PFSK-1 (cell line): Measurements from ENCODE around the gene KIF1B.

Experiments used
- FOXP2 ChIP-seq: optimal IDR thresholded peaks from 2 replicates; pipeline ENCODE3; 2011; ENCODE audit warnings: borderline replicate concordance, control low read depth, inconsistent platforms; ENCODE audit not compliant: insufficient read depth; ENCODE audit errors: extremely low read length, extremely low read depth
- POLR2AphosphoS5 ChIP-seq: IDR thresholded peaks from 2 replicates; pipeline ENCODE4 v1.6.1; 2012; ENCODE audit warnings: low read depth, mild to moderate bottlenecking, control low read depth, low read length, moderate library complexity
- SIN3A ChIP-seq: IDR thresholded peaks from 2 replicates; pipeline ENCODE4 v1.6.1; 2012; ENCODE audit warnings: mild to moderate bottlenecking, low read length, moderate library complexity, borderline replicate concordance; ENCODE audit not compliant: insufficient read depth
- TAF1 ChIP-seq: IDR thresholded peaks from 2 replicates; pipeline ENCODE4 v1.6.1; 2012; ENCODE audit warnings: low read length, control low read depth, borderline replicate concordance; ENCODE audit not compliant: insufficient read depth
- TF ChIP-seq, protein P1 (sequence below), 2 experiments: IDR thresholded peaks; 2 replicates each; pipeline versions ENCODE4 v1.6.1 to v1.8.0; 2011 to 2012; ENCODE audit warnings: low read depth in 2 of 2, low read length in 2 of 2, control low read depth in 1 of 2, inconsistent platforms in 1 of 2, mild to moderate bottlenecking in 1 of 2, moderate library complexity in 1 of 2; ENCODE audit not compliant: insufficient read depth in 1 of 2

Gene KIF1B

DNA sequence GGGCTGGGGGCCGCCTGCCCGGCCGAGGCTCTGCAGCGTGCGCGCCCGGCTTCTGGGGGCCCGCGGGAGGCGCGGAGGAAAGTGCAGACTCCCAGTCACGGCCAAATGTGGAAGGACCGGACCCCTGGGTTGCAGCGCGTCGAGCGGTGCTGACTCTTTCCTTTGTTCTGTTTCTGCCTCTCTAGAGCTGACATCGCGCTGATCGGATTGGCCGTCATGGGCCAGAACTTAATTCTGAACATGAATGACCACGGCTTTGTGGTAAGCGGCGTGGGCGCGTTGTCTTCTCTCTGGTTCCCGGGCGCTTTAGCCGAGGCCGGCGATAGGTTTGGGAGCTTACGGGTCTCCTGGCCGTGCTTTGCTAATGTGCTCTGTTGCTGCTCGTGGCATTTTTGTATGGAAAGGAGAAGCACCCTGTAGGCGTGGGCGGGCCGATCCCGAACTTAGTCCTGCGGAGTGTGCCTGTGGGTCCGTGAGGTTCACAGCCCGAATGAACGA lies 189.1 kb downstream of the KIF1B start:
- no peak for TF ChIP-seq FOXP2
- TF ChIP-seq SIN3A = no peak; the same call in 1 of the 2 replicates
- no peak for TF ChIP-seq TAF1
- TF ChIP-seq POLR2AphosphoS5 = no peak
- TF ChIP-seq, protein P1, sequence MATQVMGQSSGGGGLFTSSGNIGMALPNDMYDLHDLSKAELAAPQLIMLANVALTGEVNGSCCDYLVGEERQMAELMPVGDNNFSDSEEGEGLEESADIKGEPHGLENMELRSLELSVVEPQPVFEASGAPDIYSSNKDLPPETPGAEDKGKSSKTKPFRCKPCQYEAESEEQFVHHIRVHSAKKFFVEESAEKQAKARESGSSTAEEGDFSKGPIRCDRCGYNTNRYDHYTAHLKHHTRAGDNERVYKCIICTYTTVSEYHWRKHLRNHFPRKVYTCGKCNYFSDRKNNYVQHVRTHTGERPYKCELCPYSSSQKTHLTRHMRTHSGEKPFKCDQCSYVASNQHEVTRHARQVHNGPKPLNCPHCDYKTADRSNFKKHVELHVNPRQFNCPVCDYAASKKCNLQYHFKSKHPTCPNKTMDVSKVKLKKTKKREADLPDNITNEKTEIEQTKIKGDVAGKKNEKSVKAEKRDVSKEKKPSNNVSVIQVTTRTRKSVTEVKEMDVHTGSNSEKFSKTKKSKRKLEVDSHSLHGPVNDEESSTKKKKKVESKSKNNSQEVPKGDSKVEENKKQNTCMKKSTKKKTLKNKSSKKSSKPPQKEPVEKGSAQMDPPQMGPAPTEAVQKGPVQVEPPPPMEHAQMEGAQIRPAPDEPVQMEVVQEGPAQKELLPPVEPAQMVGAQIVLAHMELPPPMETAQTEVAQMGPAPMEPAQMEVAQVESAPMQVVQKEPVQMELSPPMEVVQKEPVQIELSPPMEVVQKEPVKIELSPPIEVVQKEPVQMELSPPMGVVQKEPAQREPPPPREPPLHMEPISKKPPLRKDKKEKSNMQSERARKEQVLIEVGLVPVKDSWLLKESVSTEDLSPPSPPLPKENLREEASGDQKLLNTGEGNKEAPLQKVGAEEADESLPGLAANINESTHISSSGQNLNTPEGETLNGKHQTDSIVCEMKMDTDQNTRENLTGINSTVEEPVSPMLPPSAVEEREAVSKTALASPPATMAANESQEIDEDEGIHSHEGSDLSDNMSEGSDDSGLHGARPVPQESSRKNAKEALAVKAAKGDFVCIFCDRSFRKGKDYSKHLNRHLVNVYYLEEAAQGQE (IDR thresholded peaks at IDR 0.05; ENCODE audit: insufficient read depth in 1 of 2, low read depth in 2 of 2, low read length in 2 of 2) = no peak

DNA sequence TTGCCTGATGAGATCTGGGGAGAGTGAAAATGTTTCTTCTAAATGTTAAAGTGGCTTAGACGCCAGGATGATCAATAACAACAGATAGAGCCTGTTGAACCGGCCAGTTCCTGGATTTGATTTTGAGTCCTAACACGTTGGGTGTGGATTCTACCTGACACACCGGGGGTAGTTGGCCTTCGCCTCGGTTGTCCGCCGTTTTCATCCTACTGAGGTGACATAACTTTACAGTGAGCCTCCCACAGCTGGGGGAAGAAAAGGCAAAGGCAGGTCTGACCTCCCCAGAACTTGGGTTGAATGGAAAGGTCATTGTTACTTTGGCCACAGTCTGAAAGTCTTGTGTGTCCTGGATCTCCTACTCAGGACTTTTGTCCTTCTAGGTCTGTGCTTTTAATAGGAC lies 189.6 kb downstream of the KIF1B start:
- TF ChIP-seq, protein P1 (IDR thresholded peaks at IDR 0.05; ENCODE audit: insufficient read depth in 1 of 2, low read depth in 2 of 2, low read length in 2 of 2) = no peak
- no peak for TF ChIP-seq POLR2AphosphoS5
- no peak for TF ChIP-seq SIN3A

DNA sequence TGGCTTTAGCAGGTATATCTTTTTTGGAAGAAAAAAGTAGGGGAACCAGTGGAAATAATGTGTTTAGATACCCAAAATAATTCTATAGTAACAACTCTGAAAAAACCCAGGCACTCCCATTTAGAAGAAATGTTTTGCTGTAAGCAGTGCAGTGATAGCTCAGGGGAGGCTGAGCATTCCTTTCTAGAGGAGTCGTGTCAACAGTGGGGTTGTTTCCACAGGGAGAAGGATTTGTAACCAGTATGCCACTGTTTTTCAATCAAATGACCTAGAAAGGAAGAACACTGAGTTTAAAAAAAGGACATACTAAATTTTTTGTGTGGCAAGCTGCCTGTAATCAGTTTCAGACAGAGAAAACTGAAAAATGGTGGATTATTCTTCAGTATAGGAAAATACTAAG lies 190.9 kb downstream of the KIF1B start:
- TF ChIP-seq TAF1 = no peak
- TF ChIP-seq, protein P1 (IDR thresholded peaks at IDR 0.05; ENCODE audit: insufficient read depth in 1 of 2, low read depth in 2 of 2, low read length in 2 of 2) = no peak
- TF ChIP-seq POLR2AphosphoS5 = no peak
- TF ChIP-seq SIN3A = no peak
- TF ChIP-seq FOXP2 = no peak

DNA sequence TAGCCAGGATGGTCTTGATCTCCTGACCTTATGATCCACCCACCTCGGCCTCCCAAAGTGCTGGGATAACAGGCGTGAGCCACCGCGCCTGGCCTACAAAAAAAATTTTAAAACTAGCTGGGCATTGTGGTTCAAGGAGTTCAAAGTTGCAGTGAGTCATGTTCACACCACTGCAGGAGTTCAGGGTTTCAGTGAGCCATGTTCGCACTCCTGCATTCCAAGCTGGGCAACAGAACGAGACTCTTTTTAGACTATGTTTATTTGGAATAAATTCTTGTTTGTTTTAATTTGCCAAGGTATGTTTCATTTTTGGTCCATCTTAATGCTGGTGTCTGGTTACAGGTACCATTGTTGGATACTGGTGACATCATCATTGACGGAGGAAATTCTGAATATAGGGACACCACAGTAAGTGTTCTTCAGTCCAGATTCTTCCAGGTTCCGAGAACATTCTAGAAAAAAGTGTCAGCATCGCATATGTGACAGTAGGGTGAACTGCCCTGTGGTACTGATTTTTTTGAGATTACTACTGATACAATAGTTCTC lies 192.4 kb downstream of the KIF1B start:
- TF ChIP-seq SIN3A (no peak), TAF1 (no peak), POLR2AphosphoS5 (no peak), FOXP2 (no peak)
- TF ChIP-seq, protein P1 (IDR thresholded peaks at IDR 0.05; ENCODE audit: insufficient read depth in 1 of 2, low read depth in 2 of 2, low read length in 2 of 2) = no peak

DNA sequence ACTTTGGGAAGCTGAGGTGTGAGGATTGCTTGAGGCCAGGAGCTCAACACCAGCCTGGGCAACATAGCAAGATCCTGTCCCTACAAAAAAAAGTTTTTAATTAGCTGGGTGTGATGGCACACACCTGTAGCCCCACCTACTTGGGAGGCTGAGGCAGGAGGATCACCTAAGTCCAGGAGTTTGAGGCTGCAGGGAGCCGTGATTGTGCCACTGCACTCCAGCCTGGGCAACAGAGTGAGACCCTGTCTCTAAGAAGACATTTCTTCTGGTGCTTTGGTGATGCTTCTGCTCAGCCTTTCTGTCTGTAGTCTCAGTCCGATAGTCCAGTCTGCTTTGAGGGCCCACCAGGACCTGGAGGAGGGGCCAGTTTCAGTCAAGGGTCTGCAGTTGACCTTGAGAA lies 196.8 kb downstream of the KIF1B start:
- TF ChIP-seq FOXP2 (no peak), SIN3A (no peak), TAF1 (no peak), POLR2AphosphoS5 (no peak)
- TF ChIP-seq, protein P1 (IDR thresholded peaks at IDR 0.05; ENCODE audit: insufficient read depth in 1 of 2, low read depth in 2 of 2, low read length in 2 of 2) = no peak
